Measurements from ENCODE around the gene GALNT2. TPM values are rescaled to one million over a fixed set of nuclear protein-coding genes. Genes with fewer than 3 reads are reported as not detected.

The GALNT2 gene
- total and polyA plus RNA-seq, 10 of the 15 experiments (the other 5 are each of a cell fraction or from before 2014, with no cell fraction given) = 0.52 to 27.7 (median 16.3) TPM

DNA sequence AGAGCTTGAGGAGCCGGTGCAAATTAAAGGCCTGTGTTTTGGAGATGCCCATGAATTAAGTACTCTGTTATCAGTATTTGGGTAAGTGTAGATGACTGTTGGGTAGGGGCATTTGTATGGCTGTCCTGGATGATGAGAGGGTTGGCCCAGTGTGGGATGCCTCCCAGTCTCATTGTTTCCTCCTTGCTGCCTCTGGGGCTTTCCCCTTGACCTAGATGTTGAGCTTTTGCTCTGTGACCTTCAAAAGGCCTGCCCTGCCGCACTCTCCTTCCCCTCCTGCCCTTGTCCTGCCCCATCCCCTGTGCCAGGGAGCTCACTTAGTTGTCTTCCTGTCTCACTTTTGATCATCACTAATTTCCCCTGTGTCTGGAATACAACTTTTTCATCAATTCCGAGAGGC lies 10.0 kb downstream of the GALNT2 start:
- peaks cover 5 to 6% of the 10 kb centered on the region in 2 experiments; a peak in 1 of 4 replicates for H3K36me3 ChIP-seq (ENCODE audit: control insufficient read depth in 2 of 2, insufficient read depth in 2 of 2, low read length in 1 of 2)
- RAD21 ChIA-PET (ENCODE audit: unreplicated experiment) = interaction anchor here (1.6 kb wide), 1 partner anchor 27 kb away, joined by 3 read pairs; no protein-coding TSS in a partner anchor
- in situ Hi-C loops (cut with MboI) = no loop called here
- no peak for FAIRE-seq
- H3K9ac ChIP-seq (ENCODE audit: control insufficient read depth, insufficient read depth, low read length) = no peak overlapping the region
- H3K27ac ChIP-seq (ENCODE audit: control insufficient read depth, insufficient read depth) = no peak overlapping the region
- CTCF ChIA-PET = interaction anchor here (0.7 to 1.7 kb wide), 3 partner anchors 33 to 361 kb away, joined by 3 read pairs; no protein-coding TSS in a partner anchor
- no peak overlapping the region for H3K4me3 ChIP-seq
- H4K20me1 ChIP-seq (ENCODE audit: control insufficient read depth, insufficient read depth) = no peaks in the 10 kb centered on the region; the same call in 1 of the 2 replicates
- ATAC-seq = no peak
- TF ChIP-seq RUNX3 (IDR thresholded peaks at IDR 0.05; ENCODE audit: low read length) = no peak
- no peak for TF ChIP-seq JUNB (IDR thresholded peaks at IDR 0.05)
- TF ChIP-seq YY1 (IDR thresholded peaks at IDR 0.05; ENCODE audit: low read depth, low read length) = no peak
- TF ChIP-seq, protein P1, sequence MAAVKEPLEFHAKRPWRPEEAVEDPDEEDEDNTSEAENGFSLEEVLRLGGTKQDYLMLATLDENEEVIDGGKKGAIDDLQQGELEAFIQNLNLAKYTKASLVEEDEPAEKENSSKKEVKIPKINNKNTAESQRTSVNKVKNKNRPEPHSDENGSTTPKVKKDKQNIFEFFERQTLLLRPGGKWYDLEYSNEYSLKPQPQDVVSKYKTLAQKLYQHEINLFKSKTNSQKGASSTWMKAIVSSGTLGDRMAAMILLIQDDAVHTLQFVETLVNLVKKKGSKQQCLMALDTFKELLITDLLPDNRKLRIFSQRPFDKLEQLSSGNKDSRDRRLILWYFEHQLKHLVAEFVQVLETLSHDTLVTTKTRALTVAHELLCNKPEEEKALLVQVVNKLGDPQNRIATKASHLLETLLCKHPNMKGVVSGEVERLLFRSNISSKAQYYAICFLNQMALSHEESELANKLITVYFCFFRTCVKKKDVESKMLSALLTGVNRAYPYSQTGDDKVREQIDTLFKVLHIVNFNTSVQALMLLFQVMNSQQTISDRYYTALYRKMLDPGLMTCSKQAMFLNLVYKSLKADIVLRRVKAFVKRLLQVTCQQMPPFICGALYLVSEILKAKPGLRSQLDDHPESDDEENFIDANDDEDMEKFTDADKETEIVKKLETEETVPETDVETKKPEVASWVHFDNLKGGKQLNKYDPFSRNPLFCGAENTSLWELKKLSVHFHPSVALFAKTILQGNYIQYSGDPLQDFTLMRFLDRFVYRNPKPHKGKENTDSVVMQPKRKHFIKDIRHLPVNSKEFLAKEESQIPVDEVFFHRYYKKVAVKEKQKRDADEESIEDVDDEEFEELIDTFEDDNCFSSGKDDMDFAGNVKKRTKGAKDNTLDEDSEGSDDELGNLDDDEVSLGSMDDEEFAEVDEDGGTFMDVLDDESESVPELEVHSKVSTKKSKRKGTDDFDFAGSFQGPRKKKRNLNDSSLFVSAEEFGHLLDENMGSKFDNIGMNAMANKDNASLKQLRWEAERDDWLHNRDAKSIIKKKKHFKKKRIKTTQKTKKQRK (IDR thresholded peaks at IDR 0.05; ENCODE audit: low read depth, low read length) = no peak
- no peak for TF ChIP-seq POLR2AphosphoS2 (IDR thresholded peaks at IDR 0.05; ENCODE audit: low read depth, low read length)
- TF ChIP-seq, protein P2, sequence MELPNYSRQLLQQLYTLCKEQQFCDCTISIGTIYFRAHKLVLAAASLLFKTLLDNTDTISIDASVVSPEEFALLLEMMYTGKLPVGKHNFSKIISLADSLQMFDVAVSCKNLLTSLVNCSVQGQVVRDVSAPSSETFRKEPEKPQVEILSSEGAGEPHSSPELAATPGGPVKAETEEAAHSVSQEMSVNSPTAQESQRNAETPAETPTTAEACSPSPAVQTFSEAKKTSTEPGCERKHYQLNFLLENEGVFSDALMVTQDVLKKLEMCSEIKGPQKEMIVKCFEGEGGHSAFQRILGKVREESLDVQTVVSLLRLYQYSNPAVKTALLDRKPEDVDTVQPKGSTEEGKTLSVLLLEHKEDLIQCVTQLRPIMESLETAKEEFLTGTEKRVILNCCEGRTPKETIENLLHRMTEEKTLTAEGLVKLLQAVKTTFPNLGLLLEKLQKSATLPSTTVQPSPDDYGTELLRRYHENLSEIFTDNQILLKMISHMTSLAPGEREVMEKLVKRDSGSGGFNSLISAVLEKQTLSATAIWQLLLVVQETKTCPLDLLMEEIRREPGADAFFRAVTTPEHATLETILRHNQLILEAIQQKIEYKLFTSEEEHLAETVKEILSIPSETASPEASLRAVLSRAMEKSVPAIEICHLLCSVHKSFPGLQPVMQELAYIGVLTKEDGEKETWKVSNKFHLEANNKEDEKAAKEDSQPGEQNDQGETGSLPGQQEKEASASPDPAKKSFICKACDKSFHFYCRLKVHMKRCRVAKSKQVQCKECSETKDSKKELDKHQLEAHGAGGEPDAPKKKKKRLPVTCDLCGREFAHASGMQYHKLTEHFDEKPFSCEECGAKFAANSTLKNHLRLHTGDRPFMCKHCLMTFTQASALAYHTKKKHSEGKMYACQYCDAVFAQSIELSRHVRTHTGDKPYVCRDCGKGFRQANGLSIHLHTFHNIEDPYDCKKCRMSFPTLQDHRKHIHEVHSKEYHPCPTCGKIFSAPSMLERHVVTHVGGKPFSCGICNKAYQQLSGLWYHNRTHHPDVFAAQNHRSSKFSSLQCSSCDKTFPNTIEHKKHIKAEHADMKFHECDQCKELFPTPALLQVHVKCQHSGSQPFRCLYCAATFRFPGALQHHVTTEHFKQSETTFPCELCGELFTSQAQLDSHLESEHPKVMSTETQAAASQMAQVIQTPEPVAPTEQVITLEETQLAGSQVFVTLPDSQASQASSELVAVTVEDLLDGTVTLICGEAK (IDR thresholded peaks at IDR 0.05; ENCODE audit: borderline replicate concordance) = no peak
- TF ChIP-seq RFX5 (IDR thresholded peaks at IDR 0.05; ENCODE audit: low read depth, low read length) = no peak
- TF ChIP-seq, protein P3, sequence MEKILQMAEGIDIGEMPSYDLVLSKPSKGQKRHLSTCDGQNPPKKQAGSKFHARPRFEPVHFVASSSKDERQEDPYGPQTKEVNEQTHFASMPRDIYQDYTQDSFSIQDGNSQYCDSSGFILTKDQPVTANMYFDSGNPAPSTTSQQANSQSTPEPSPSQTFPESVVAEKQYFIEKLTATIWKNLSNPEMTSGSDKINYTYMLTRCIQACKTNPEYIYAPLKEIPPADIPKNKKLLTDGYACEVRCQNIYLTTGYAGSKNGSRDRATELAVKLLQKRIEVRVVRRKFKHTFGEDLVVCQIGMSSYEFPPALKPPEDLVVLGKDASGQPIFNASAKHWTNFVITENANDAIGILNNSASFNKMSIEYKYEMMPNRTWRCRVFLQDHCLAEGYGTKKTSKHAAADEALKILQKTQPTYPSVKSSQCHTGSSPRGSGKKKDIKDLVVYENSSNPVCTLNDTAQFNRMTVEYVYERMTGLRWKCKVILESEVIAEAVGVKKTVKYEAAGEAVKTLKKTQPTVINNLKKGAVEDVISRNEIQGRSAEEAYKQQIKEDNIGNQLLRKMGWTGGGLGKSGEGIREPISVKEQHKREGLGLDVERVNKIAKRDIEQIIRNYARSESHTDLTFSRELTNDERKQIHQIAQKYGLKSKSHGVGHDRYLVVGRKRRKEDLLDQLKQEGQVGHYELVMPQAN (conservative IDR thresholded peaks at IDR 0.05) = no peak
- no peak for TF ChIP-seq LARP7 (IDR thresholded peaks at IDR 0.05)
- TF ChIP-seq ZNF217 (IDR thresholded peaks at IDR 0.05) = no peak
- WGBS (ENCODE audit: insufficient coverage, insufficient replicate concordance, low lambda C conversion rate, missing lambda C conversion rate) = 100% methylated on average over 3 of the region's 3 CpGs
- no peaks in the 10 kb centered on the region for H3K9me3 ChIP-seq (replicated peaks; ENCODE audit: control insufficient read depth, insufficient read depth, low read length)
- POLR2A ChIA-PET = no interaction called here
- intact Hi-C loops (cut with micrococcal nuclease; ENCODE audit: unreplicated experiment) = loop anchor here (10.0 kb wide), 1 partner anchor 522 kb away; the partner anchor contains the start of gene ABCB10
- no peak overlapping the region for H3K4me2 ChIP-seq (ENCODE audit: control insufficient read depth, insufficient read depth)
- peaks cover 26% of the 10 kb centered on the region for H3K79me2 ChIP-seq (ENCODE audit: control insufficient read depth, insufficient read depth, low read length)
- H3K4me1 ChIP-seq (ENCODE audit: control insufficient read depth, insufficient read depth, low read length) = no peaks in the 10 kb centered on the region
- DNase-seq (ENCODE audit: low read depth, low spot score) = no peak
- no peak overlapping the region for H2AFZ ChIP-seq (ENCODE audit: control insufficient read depth, low read depth, low read length)
- BruUV-seq (replicated peaks) = no TSS peak
- SMC1A ChIA-PET (ENCODE audit: uncharacterized antibody, unreplicated experiment) = interaction anchor here (0.9 kb wide), 1 partner anchor 14 kb away, joined by 3 read pairs; no protein-coding TSS in a partner anchor
- H3K27me3 ChIP-seq (replicated peaks in 1 of 2; ENCODE audit: control insufficient read depth in 2 of 2, insufficient read depth in 2 of 2, low read length in 1 of 2) = no peaks in the 10 kb centered on the region
